Measurements from ENCODE around the gene BRCA2.
"Not testable (repeated sequence)": the region's sequence is repeated elsewhere in the genome, so short reads cannot be mapped to it uniquely, and the experiment has no call there.

Gene BRCA2

DNA sequence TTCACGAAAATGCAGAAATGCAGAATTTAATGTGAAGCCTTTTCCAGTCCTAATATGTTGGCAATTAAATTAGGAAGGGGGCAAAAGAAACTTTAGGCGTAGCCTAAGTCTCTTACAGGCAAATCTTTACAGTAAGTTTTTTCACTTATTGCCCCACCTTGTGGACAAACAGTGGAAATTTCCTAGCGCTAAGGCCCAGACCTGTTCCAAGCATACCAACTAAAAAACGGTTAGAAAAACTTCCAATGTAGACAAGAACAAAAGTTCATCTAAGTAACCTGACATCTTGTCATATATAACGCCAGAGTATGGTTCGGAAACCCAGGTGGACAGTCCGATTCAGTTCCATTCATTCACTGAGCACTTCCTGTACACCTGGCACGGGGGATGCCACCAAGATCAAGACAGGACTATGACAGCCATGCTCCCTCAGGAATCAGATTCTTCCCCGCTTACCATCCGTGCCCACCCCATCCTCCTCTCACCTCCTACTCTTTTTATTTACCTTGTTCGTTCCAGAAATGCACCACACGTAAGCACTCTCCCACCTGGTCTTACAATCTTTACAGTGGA lies 5.1 kb upstream of the BRCA2 start:
- no peak for DNase-seq

DNA sequence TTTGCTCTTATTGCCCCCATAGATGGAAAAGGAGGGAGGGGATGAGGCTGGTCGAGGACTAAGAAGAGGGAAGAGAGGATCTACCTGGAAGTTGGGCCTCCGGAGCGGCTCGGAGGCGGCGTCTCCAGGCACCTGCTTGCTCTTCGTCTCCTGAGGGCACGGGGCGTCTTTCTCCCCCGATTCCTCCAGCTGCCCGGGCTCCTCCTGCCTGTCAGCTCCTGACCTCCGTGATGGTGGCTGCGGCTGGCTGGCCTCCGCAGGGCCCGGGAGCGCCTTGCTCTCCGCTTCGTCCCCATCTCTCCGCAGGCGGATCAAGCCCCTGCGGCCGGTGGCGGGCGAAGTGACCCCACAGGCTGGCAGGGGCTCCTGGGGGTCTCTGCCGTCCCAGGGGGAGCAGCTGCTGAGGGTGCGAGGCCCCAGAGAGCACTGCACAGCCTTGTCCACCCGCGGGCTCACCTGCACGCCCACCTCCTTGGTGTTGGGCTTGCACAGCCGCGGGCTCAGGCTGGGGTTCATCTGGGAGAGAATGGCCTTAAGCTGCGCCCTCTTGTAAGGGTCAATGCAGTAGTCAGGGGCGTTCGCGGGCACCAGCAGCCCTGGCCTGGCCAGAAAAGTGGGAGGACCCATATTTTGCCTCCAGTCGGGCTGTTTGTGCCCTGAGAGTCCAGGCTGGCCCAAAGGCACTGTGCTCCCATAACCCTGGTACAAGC lies 4.0 kb upstream of the BRCA2 start:
- no peak for DNase-seq

DNA sequence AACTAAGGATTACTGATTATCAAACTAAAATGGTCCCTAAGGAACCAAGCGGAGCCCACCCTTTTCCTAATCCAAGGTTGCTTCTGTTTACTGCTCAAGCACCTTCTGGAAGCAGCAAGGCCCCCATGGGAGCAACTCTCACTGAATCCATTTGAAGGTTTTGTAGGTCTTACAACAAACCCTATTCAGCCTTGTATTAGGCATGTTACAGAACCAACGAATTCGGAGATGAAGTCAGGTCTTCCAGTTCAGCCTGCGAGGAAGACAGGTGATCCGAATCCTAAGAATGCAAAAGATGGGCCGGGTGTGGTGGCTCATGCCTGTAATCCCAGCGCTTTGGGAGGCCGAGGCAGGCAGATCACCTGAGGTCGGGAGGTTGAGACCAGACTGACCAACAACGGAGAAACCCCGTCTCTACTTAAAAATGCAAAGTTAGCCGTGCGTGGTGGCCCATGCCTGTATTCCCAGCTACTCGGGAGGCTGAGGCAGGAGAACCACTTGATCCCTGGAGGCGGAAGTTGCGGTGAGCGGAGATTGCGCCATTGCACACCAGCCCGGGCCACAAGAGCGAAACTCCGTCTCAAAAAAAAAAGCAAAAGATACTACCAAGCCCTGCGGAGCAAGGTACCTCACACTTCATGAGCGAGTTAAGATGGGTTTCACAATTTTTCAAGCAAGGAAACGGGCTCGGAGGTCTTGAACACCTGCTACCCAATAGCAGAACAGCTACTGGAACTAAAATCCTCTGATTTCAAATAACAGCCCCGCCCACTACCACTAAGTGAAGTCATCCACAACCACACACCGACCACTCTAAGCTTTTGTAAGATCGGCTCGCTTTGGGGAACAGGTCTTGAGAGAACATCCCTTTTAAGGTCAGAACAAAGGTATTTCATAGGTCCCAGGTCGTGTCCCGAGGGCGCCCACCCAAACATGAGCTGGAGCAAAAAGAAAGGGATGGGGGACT lies 754 bp upstream of the BRCA2 start:
- DNase-seq = no peak

DNA sequence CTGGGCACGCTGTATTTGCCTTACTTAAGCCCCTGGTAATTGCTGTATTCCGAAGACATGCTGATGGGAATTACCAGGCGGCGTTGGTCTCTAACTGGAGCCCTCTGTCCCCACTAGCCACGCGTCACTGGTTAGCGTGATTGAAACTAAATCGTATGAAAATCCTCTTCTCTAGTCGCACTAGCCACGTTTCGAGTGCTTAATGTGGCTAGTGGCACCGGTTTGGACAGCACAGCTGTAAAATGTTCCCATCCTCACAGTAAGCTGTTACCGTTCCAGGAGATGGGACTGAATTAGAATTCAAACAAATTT lies 676 bp downstream of the BRCA2 start:
- DNase-seq = no peak

DNA sequence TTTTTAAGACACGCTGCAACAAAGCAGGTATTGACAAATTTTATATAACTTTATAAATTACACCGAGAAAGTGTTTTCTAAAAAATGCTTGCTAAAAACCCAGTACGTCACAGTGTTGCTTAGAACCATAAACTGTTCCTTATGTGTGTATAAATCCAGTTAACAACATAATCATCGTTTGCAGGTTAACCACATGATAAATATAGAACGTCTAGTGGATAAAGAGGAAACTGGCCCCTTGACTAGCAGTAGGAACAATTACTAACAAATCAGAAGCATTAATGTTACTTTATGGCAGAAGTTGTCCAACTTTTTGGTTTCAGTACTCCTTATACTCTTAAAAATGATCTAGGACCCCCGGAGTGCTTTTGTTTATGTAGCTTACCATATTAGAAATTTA lies 1.2 kb downstream of the BRCA2 start:
- no peak for DNase-seq

DNA sequence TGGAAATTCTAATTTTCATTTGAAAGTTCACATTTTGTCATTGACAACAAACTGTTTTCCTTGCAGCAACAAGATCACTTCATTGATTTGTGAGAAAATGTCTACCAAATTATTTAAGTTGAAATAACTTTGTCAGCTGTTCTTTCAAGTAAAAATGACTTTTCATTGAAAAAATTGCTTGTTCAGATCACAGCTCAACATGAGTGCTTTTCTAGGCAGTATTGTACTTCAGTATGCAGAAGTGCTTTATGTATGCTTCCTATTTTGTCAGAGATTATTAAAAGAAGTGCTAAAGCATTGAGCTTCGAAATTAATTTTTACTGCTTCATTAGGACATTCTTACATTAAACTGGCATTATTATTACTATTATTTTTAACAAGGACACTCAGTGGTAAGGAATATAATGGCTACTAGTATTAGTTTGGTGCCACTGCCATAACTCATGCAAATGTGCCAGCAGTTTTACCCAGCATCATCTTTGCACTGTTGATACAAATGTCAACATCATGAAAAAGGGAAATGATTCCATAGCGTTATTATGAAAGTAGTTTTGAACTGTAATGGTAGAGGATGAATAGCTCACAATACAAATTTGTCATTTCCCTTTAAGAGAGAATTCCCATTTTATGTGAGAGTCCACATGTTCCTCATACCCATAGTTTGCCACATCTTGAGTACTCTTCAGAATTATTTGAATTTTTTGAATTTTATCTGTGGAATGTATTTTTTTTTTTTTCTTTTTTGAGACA lies 2.6 kb downstream of the BRCA2 start:
- DNase-seq = no peak

DNA sequence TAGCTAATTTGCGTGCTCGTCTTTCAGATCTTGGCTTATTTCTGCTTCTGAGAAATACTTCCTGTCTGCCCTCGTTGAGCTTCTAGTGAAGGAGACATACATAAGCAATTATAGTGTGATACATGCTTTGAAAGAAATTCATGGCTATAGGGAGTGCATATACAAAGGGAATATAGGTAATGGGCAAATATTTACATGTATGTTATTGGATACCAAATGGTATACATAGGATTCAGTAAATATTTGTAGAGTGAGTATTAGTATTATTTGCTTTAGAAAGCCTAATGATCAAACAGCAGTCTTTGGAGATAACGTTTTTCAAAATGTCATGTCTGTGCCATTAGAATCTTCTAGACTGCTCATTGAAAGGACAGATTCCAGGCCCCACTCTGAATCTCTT lies 5.2 kb downstream of the BRCA2 start:
- no peak for DNase-seq

DNA sequence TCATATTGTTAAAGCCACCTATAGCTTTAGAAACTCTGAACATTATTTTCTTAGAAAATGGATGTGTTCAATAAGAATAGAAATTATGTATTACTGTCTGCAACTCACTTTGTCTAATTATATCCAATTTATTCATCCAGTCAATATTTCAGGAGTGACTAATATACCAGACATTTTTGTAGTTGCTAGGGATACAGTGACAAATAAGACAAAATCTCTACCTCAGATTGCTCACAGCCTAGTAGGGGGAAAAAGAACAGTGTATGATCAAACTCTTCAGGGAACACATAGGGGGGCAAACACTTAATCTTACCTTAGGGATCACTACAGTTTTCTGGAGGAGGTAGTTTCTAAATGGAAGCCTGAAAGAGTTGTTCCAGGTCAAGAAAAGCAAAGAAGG lies 8.6 kb downstream of the BRCA2 start:
- no peak for DNase-seq

DNA sequence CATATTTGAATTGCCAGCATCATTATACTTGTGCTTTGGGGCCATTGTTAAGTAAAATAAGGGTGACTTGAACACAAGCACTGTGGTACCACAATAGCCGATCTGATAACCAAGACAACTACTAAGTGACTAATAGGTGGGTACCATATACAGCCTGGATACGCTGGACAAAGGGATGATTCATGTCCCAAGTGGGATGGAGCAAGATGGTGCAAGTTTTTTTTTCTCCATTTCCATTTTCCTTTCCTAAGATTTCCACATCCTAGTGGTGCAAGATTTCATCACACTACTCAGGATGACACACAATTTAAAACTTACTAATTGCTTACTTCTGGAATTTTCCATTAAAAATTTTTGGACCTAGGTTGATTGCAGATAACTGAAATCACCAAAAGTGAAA lies 15.1 kb downstream of the BRCA2 start:
- DNase-seq = no peak

DNA sequence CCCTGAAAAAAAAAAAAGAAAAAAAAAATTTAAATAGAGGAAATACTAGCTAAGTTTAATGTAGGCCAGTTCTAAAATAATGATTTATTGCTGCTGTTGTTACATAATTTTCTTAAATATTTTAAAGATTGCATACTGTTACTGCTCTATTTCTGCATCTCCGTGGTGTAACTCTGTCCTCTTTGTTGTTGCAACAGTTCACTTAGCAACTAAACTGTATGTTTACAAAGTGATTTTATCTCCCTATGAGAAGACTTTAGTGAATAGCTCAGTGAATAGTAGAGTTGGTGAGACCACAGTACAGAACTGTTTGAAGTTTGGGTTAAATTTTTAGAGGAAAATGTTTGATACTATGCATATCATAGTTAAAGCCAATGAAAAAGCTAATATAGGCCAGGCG lies 19.4 kb downstream of the BRCA2 start:
- DNase-seq = no peak

DNA sequence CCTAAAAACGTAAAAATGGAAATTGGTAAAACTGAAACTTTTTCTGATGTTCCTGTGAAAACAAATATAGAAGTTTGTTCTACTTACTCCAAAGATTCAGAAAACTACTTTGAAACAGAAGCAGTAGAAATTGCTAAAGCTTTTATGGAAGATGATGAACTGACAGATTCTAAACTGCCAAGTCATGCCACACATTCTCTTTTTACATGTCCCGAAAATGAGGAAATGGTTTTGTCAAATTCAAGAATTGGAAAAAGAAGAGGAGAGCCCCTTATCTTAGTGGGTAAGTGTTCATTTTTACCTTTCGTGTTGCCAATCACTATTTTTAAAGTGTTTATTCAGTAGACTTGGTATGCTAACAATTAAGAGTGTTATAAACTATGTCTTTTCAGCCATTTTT lies 25.6 kb downstream of the BRCA2 start:
- no peak for DNase-seq

DNA sequence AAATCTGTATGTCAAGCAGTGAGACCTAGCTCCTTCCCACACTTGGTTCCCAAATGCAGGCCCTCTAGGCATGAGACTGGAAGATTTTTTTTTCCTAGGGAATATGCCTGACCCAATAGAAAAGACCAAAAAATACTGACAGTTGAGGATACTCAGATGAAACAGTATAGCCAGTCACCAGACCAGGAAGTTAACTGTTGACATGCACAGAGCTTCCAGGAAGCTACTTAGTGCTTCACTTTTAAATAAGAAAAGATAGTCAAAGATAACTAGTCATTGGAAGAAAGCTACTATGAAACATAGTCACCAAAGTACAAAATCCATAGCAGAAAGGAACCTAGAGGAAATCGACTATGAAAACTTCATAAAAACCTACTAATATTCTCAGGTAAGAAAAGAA lies 32.3 kb downstream of the BRCA2 start:
- no peak for DNase-seq

DNA sequence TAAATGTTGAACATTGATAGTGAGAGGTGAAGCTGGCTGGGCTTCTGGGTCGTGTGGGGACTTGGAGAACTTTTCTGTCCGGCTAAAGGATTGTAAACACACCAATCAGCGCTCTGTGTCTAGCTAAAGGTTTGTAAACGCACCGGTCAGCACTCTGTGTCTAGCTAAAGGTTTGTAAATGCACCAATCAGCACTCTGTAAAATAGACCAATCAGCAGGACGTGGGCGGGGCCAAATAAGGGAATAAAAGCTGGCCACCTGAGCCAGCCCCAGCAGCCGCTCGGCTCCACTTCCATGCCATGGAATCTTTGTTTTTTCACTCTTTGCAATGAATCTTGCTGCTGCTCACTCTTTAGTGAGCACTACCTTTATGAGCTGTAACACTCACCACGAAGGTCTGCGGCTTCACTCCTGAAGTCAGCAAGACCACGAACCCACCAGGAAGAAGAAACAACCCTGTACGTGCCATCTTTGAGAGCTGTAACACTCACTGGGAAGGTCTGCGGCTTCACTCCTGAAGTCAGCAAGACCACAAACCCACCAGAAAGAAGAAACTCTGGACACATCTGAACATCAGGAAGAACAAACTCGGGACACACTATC lies 35.6 kb downstream of the BRCA2 start:
- DNase-seq = not testable (repeated sequence)

DNA sequence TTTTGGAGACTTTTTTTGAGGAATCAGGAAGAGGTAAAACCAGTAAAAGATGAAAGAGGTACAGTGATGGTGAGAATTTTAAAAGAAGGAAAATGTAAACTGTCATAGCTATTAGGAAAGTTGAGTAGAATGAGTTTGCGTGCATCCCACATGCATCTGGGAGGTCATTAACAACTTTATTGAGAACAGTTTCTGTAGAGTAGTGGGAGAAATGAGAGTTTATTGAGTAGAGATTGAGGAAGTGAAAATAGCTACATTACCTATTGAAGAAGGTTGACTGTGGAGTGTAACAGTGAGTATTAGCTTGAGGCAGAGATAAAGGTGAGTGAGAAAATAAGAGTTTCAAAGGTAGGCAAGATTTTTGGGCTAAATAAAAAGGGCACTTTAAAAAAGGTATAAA lies 38.7 kb downstream of the BRCA2 start:
- DNase-seq = no peak

DNA sequence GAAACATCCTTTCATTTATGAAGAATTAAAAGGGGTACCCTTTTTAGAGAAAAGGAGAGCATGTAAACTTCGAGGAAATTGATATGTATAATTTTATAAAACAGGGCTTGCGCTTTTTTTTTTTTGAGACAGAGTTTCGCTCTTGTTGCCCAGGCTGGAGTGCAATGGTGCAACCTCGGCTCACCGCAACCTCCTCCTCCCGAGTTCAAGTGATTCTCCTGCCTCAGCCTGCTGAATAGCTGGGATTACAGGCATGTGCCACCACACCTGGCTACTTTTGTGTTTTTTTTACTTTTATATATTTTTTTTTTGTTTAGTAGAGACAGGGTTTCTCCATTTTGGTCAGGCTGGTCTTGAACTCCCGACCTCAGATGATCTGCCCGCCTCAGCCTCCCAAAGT lies 40.6 kb downstream of the BRCA2 start:
- not testable (repeated sequence) for DNase-seq

DNA sequence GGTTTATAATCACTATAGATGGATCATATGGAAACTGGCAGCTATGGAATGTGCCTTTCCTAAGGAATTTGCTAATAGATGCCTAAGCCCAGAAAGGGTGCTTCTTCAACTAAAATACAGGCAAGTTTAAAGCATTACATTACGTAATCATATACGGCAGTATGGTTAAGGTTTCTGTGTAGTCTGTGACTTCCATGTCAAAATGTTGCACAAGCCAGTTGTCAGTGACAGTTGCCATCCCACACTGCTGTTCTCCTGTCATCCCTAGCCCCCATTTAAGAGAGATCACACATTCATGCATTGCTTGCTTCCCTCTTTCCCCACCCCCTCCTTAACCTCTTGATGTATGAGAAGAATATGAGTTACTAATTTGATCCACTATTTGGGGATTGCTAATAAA lies 47.3 kb downstream of the BRCA2 start:
- DNase-seq = no peak

DNA sequence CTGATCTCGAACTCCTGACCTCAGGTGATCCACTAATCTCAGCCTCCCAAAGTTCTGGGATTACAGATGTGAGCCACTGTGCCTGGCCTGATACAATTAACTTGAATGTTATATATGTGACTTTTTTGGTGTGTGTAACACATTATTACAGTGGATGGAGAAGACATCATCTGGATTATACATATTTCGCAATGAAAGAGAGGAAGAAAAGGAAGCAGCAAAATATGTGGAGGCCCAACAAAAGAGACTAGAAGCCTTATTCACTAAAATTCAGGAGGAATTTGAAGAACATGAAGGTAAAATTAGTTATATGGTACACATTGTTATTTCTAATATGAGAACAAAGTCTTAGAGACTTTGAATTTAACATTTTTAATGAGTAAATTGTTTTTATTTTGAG lies 55.5 kb downstream of the BRCA2 start:
- no peak for DNase-seq

DNA sequence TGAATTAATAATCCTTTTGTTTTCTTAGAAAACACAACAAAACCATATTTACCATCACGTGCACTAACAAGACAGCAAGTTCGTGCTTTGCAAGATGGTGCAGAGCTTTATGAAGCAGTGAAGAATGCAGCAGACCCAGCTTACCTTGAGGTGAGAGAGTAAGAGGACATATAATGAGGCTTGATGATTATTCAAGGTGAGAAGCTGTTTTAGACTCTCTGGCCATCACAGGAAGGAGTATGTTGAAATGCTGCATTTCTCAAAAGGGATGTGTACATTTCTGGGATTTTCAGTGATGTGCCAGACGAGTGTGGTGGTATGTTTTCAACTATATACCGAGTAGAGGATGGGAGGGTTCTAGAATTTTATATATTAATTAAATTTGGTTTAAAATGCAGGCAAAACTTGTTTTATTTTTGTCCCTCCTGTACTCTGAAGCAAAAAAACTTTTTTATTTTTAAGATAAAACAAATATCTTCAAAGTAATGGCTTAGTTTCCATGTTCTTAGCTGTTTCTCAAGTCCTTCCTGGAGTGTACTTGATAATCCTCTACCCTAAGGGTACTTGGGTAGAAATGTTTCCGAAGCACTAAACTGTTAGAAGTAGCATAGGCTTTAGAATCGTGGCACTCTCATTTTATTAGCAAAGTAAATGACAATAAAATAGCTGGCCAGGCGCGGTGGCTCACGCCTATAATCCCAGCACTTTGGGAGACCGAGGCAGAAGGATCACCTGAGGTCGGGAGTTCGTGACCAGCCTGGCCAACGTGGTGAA lies 61.5 kb downstream of the BRCA2 start:
- no peak for DNase-seq

DNA sequence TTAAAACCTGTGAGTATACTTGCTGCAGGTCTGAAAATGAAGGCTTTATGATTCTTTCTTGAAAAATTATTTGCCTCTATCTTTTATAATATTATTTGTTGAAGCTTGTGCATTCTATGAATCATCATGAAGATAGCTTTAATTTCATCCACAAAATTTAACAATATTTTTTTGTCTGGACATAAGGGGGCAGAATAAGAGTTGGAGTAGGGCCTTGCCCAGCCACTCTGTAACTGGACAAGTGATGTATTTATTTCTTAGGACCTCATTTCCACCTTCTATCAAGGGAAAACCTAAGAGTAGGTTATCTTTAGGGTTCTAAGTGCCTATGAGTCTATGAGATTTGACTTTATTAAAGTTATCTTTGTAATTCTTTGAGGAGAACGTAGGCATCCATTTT lies 62.7 kb downstream of the BRCA2 start:
- no peak for DNase-seq

DNA sequence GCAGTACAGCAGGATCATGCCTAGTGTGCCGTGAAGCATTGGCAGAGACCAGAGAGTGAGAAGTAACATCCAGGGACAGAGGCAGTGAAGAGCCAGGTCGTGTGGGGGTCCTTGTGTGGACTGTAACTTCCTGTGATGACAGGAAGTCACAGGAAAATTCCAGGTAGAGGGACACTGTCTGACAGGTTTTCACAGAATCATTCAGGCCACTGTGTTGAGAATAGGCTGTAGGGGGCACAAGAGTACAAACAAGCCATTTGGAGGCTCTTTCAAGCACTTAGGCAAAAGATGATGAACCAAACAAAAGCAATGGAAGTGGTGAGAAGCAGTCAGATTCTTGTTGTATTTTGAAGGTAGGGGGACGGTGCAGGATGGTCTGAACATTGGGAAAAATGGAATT lies 66.2 kb downstream of the BRCA2 start:
- no peak for DNase-seq

DNA sequence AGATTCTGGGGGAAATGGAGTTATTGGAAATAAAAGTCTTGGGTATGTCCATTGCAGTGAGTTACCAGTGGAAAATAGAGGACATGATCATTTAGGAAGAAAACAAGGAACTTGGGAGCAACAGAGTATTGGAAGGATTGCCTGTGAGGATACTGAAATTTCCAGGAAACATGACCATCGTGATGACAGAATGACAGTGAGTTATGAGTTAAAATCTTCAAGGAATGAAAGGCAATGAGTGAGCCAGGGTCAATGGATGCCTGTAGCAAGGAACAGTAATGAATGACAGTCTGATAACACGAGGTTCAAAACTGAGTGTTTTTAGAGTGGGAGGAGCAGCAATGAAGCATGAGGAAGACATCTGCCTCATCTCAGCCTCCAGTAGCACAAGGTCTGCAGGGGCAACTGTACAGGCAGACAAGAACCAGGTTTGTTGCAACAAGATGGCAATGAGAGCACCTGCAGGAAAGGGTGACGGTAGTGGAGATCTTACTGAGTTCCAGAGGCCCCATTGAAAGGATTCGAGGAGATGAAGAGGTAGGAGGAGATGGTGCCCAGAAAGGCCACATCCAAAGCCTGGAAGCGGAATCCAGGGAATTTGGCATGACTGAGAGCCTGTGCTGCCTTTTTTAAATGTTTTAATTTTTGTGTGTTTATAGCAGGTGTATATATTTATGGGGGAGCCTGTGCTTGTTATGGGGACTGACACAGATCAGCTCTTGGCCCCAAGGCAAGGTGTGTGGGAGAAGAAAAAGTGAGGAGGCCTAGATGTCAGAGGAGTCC lies 68.7 kb downstream of the BRCA2 start:
- DNase-seq = no peak

Measured in right hindlimb (tissue), 1 donor.